BE2C (cell line): ENCODE measurements around the gene MAP3K20.
A peak's percentile ranks its signal among the peaks of the same experiment; 100 is the strongest.
"Not testable (repeated sequence)": the region's sequence is repeated elsewhere in the genome, so short reads cannot be mapped to it uniquely, and the experiment has no call there.

Experiments
- DNase-seq: peaks from one replicate; pipeline ENCODE4 v3.0.0-alpha.2; 2020
- H3K27me3 ChIP-seq: fragments of 250-450 bp; sonication (Bioruptor Pico); 2 replicates; pipeline ENCODE4 v1.5.1; 2020; ENCODE audit warnings: mild to moderate bottlenecking
- H3K36me3 ChIP-seq: fragments of 250-450 bp; sonication (Bioruptor Pico); 2 replicates; pipeline ENCODE4 v1.5.1; 2020; ENCODE audit warnings: mild to moderate bottlenecking
- H3K4me1 ChIP-seq: fragments of 250-450 bp; sonication (Bioruptor Pico); 2 replicates; pipeline ENCODE4 v1.5.1; 2020
- H3K4me3 ChIP-seq: 2 replicates; pipeline ENCODE4 v1.5.1; 2011; ENCODE audit warnings: low read depth, low read length
- H3K9me3 ChIP-seq: fragments of 250-450 bp; sonication (Bioruptor Pico); 2 replicates; pipeline ENCODE4 v1.5.1; 2020
- CTCF ChIP-seq: IDR thresholded peaks from 2 replicates; pipeline ENCODE4 v1.5.1; 2012; ENCODE audit warnings: mild to moderate bottlenecking, low read depth, low read length

Gene MAP3K20

DNA sequence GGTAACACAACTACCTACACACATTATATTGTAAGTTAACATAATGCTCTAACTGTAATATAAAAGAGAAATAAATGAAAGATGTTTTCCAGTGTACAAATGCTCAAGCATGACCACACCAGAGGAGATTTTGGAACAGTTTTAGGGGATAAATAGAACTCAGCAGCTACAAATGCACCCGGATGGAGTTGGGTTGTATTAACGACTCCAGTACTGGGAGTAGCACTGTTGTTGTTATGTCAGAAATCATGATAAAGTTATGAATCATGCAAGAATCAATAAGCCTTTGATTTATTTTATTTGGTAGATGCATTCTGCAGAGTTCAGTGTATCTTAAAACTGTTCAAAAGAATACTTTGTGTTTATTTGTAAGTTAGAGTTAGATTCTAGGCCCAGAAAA lies 126.9 kb downstream of the MAP3K20 start:
- Histone ChIP-seq H3K4me1 (no peaks in the 10 kb centered on the region), H3K36me3 (no peaks in the 10 kb centered on the region), H3K4me3 (no peak overlapping the region), H3K9me3 (no peaks in the 10 kb centered on the region), H3K27me3 (no peaks in the 10 kb centered on the region)
- TF ChIP-seq CTCF = no peak
- no peak for DNase-seq

DNA sequence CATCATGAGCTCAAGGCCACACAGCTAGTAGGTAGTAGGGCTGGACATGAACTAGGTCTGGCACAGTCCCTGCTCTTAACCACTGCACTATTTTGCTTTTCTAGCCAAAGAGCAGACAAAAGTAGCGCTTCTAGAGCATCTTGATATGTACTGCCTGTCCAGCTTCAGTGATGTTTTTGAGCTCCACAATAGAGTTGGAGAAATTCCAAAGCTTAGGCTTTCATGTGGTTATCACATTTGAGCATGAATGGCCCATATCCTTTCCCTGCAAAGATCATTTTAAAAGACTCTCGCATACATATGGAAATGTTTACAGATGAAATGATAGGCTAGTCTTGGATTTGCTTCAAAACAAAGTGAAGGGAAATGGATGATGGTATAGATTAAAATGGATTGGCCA lies 128.7 kb downstream of the MAP3K20 start:
- DNase-seq = no peak
- TF ChIP-seq CTCF = no peak

GRCh38 chr2:173205375-173205774 lies 129.7 kb downstream of the MAP3K20 start:
- Histone ChIP-seq H3K36me3 (no peaks in the 10 kb centered on the region), H3K27me3 (no peaks in the 10 kb centered on the region), H3K9me3 (no peaks in the 10 kb centered on the region), H3K4me3 (no peak overlapping the region), H3K4me1 (no peaks in the 10 kb centered on the region)
- no peak for TF ChIP-seq CTCF
- no peak for DNase-seq

More for the DNA sequence above, 128.7 kb downstream of the MAP3K20 start:
- H3K4me3 ChIP-seq = no peak overlapping the region
- H3K36me3 ChIP-seq = no peaks in the 10 kb centered on the region
- H3K9me3 ChIP-seq = no peaks in the 10 kb centered on the region
- no peaks in the 10 kb centered on the region for H3K4me1 ChIP-seq
- H3K27me3 ChIP-seq = no peaks in the 10 kb centered on the region

GRCh38 chr2:173207124-173207523 lies 131.5 kb downstream of the MAP3K20 start:
- H3K4me1 ChIP-seq, H3K36me3 ChIP-seq, DNase-seq: not testable (repeated sequence)

GRCh38 chr2:173210270-173211196 lies 134.9 kb downstream of the MAP3K20 start:
- DNase-seq = peak; percentile 50
- Histone ChIP-seq H3K27me3 (no peaks in the 10 kb centered on the region), H3K4me3 (no peak overlapping the region), H3K36me3 (no peaks in the 10 kb centered on the region), H3K4me1 (no peaks in the 10 kb centered on the region), H3K9me3 (no peaks in the 10 kb centered on the region)
- peak; percentile 74 for TF ChIP-seq CTCF

More at GRCh38 chr2:173207124-173207523, 131.5 kb downstream of the MAP3K20 start:
- not testable (repeated sequence) for H3K27me3 ChIP-seq, H3K9me3 ChIP-seq, H3K4me3 ChIP-seq

GRCh38 chr2:173213181-173213580 lies 137.5 kb downstream of the MAP3K20 start:
- no peak for DNase-seq
- no peaks in the 10 kb centered on the region for H3K27me3 ChIP-seq
- no peak for TF ChIP-seq CTCF
- no peak overlapping the region for H3K4me3 ChIP-seq
- H3K9me3 ChIP-seq = no peaks in the 10 kb centered on the region
- H3K36me3 ChIP-seq = no peaks in the 10 kb centered on the region
- H3K4me1 ChIP-seq = no peaks in the 10 kb centered on the region
